Measurements from ENCODE around the gene CFAP68.
"Not testable (repeated sequence)": the region's sequence is repeated elsewhere in the genome, so short reads cannot be mapped to it uniquely, and the experiment has no call there.

The CFAP68 gene

DNA sequence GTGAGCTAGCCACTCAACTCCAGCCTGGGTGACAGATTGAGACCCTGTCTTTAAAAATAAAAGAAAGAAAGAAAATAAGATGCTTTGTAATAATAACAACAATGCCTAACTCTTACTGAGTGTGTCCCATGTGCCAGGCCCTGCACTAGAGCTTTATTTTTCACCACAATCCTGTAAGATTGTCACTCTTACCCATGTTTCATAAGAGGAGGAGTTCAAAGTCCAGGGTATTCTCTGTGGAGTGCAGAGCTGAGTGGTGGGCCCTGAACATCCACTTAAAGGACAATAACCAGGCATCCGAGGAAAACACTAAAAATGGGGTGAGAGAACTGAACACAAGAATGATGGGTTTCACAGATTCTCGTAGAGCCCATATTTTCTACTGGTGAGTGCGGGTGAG, 38.4 kb downstream of the CFAP68 start:
- DNase-seq (ENCODE audit: low read depth), result no peak

DNA sequence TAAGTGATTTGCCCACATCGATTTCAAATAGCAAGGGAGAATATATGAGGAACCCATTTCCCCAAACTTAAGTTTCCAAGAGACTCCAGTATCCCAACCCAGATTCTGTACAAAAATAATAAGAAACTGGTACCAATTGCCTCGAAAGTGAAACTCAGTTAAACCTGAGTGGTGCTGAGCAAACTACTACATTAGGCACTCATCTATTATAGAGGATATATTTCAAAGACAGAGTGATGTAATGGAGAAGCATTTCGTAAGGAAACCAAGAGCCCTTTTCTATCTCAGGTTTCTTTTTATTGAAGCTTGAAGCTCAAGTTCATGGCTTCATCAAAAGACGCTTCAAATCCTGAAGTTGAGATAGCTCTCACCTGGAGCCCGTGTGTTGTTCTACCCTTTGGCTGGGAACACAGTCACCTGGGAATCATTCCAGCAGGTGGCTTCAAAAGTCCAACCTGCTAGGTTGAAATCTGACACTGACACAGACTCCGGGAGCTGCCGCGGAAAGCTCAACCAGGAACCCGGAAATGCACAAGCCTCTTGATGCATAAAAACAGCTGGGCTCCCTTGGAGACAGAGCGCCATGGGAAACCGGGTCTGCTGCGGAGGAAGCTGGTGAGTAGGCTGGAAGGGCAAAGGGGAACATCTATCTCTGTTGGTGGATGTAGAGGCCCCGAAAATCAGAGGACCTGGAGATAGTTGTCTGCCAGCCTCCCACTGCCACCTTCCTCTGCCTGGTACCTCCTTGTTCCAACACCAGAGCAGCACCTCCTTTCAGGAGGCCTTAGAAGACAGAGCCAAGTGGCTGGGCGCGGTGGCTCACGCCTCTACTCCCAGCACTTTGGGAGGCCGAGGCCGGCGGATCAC, 39.3 kb downstream of the CFAP68 start, which contains the start of gene C11orf52:
Gene C11orf52, plus strand, starts transcription at position 524 of the 867 bp plus-strand sequence. Its CDS starts 60 bp downstream, at position 584.
- no peak for DNase-seq (ENCODE audit: low read depth)

DNA sequence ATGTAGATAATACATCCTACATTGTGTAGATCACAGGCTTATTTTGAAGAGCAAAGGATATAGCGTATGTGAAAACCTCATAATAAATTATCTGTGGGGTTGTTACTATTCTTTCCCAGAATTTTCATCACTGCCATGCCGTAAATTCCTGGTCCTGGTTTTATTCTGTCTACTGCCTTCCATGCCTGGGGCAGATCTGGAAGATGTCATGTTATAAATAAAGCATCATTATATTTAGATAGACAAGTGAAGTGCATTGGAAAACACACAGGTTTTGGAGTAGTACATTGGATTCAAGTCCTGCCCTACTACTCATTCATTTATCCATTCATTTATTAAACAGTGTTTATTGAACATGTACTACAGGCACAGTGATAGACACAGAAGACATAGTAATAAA, 41.6 kb downstream of the CFAP68 start:
- DNase-seq (ENCODE audit: low read depth), result no peak

DNA sequence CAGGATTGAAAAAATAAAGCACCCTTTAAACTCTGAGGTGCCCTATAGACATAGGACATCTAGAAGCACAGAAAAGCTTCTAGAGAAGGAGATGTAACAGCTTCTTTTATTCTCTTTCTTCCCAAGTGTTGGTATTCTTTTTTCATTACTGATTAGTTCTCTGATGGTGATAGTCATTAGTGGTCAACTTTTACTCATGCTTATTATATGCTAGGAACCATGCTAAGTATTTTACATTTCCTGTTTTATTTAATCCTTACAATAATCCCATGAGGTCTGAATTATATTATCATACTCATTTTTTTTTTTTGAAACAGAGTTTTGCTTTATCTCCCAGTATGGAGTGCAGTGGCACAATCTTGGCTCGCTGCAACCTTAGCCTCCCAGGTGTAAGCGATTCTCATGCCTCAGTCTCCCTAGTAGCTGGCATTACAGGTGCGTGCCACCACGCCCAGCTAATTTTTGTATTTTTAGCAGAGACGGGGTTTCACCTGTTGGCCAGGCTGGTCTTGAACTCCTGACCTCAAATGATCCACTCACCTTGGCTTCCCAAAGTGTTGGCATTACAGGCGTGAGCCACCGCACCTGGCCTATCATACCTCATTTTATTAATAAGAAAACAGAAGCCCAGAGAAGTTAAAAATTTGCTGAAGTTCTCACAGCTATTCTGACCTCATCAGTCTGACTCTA, 42.3 kb downstream of the CFAP68 start:
- DNase-seq (ENCODE audit: low read depth), result no peak

DNA sequence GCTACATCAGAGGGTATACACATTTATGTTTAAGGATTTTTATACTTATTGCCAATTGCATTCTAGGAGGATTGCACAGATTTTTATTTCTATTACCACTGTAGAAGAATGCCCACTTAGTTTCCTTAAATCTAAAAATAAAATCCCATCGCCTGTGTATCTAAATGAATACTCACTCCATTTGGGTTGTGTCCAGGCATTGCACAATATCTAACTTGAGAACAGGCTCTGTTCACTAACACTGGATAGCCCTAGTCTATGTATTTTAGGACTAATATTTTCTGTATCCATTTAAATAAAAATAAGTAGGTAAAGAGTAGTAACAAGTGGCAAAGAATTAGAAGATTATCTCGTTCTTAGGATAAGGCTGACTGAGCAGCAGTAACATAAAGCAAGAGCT, 43.5 kb downstream of the CFAP68 start:
- no peak for DNase-seq (ENCODE audit: low read depth)

DNA sequence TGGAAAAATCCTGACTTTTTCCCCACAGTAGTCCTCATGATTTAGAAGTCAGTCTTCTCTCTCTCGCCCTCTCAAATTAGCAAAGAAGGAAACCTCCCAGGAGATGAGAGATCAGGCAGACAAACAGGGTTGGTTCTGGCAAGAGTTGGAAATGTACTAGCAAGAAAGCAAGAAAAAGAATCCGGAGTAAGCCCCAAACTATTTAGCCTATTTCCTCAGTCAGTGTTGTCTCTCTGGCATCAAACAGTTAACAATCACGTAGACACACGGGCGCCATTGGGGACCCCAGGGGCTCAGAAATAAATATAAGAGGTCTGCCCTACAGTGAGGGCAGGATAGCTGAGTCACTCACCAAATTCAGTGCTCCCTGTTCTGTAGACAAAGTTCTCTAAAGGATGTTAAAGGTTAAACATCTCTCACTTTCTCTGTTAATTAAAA, 44.0 kb downstream of the CFAP68 start:
- DNase-seq (ENCODE audit: low read depth), result no peak

DNA sequence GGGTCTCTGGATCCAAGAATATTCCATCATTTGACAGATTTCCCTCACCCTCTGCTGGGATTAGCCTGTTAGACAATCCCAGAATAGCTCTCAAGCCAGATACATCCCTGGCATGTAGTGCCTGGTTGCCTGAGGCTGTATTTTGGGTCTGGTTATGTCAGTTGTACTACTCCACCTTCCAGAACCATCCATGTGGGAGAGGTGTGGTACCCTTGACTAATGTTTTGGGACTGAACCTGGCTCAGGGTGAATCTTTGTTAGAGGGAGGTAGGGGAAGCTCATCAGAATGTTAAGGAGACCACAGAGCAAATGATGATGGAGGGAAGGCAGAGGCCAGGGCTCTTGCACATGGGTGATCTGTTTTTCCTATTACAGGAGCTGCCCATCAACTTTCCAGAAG, 44.6 kb downstream of the CFAP68 start:
- no peak for DNase-seq (ENCODE audit: low read depth)

DNA sequence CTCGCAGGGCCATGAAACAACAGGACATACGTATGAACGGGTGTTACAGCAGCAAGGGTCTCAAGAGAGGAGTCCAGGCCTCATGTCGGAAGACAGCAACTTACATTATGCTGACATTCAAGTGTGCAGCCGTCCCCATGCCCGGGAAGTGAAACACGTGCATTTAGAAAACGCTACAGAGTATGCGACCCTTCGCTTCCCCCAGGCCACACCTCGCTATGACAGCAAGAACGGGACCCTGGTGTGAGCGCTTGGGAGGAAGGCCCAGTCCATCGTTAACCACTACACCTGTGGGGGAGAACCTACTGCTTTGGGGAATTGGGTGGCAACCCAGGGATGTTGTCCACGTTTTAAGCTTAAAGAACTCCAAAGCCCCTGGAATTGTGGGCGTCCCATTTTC, 46.6 kb downstream of the CFAP68 start:
- DNase-seq (ENCODE audit: low read depth), result no peak

DNA sequence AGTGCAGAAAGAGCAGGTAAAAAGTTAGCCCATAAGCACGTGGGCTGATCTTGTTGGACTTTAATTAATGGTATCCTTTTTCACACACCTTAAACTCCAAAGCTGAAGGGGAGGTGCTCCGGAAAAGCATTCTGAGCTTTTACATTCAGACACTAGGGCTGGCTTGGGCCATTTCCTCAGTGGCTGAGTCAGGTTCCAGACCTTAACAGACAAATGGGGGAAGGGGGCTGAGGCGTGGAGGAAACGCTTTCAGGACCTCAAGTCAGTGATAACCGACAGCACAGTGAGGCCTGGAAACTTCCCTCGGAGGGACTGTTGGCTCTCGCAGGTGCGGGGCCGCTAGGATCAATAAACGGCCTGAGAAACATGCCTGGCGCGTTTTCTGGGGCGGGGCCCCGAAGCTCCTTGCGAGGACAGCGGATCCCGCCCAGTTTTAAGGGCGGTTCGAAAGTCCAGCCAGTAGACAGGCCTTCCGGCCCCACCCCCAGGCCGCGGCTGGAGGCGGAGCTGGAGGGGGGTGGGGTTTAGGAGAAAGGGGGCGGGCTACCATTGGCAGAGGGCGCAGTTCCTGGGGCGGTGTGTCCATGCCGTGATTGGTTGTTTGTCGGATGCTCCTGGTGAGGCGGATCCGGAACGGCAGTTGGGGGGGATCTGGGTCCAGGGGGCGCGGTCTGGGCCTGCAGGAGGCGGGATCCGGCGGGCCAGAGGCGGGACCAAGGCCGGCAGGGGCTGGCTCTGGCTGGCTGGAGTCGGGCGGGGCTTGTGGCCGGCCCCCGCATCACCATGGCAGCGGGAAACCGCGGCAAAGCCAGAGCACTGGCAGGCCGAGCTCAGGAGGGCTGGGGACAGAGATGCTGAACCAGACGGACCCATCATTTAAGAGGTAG, 47.4 kb downstream of the CFAP68 start:
- DNase-seq (ENCODE audit: low read depth), result peak; percentile 91

DNA sequence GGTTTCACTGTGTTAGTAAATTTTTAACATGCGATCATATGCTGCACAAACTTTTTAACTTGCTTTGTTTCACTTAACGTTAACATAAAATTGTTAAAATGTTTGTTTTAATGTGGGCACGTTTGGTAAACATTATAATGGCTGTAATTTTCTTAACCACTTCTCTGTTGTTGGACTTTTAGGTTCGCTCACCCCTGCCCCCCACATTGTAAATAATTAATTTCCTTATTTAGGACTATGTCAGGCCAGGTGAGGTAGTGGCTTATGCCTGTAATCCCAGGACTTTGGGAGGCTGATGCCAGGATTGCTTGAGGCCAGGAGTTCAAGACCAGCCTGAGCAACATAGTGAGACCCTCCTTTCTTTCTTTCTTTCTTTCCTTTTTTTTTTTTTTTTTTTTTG, 51.1 kb downstream of the CFAP68 start:
- no peak for DNase-seq (ENCODE audit: low read depth)

DNA sequence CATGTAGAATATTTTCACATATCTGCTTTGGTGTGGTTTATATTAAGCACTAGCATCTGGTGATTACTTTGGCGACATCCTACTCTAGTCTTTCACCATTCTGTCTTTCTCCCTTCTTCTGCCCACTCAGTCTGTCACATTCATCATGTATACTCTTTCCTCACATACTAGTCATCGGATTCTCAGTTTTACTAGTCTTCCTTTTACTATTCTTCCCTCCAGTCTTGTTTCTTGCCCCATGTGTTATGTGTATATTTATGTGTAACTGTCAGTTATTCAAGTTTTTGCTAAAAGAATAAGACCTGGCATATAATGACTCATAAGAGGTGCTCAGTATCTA, 53.2 kb downstream of the CFAP68 start:
- DNase-seq (ENCODE audit: low read depth), result no peak

DNA sequence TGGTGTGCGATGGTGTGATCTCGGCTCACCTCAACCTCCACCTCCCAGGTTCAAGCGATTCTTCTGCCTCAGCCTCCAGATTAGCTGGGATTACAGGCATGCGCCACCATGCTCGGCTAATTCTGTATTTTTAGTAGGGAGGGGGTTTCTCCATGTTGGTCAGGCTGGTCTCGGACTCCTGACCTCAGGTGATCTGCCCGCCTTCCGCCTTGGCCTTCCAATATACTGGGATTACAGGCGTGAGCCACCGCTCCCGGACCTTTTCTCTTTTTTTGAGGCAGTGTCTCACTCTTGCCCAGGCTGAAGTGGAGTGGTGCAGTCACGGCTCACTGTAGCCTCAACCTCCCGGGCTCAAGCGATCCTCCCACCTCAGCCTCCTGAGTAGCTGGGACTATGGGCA, 53.8 kb downstream of the CFAP68 start:
- DNase-seq (ENCODE audit: low read depth), result not testable (repeated sequence)

DNA sequence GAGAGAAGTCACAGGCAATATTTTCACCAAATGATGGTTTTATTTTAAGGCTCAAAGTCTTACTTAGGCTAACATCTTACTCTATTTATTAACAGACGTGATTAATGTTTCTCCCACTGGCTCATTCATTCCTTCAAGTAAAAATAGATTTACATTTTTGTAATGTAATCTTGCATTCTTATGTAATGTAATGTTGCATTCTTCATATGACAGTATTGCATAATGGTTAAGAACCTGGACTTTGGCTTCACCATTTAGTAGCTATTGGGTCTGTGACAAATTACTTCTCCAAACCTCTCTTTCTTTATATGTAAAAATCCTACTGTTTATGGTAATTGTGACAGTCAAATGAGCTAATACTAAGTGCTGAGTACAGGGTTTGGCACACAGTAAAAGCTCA, 54.5 kb downstream of the CFAP68 start:
- DNase-seq (ENCODE audit: low read depth), result no peak

DNA sequence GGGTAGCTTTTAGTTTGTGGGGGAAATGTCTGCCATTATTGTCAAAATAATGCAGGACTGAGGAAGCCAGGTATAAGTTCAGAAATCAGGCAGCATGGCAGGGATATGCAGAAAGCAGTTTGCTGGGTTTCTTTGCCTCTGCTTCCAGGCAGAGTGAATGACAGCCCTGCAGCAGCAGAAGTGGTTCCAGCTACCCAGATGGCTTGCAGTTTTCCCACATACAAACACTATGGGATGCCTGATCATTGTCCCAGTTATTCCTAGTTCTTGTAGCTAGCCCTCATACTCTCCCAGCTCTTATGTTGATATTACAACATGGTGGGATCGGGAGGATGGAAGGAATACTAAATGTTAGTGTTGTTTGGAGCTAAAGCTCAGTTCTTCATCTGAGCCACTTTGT, 55.0 kb downstream of the CFAP68 start:
- DNase-seq (ENCODE audit: low read depth), result no peak
